Ascending aorta (tissue), 2 donors: ENCODE measurements around the gene TMEM247. TPM values are rescaled to one million over a fixed set of nuclear protein-coding genes. Genes with fewer than 3 reads are reported as not detected.
A peak's percentile ranks its signal among the peaks of the same experiment; 100 is the strongest.

Experiments
- DNase-seq, 2 donors: peaks; one replicate each; pipeline ENCODE4 v3.0.0-alpha.2; 2019; ENCODE audit warnings: low spot score in 2 of 2
- H3K27ac ChIP-seq, 2 donors: fragments of 200-600 bp; sonication (generic); one replicate each; pipeline ENCODE4 v1.5.1; 2016 to 2017; ENCODE audit warnings: mild to moderate bottlenecking in 1 of 2
- H3K27me3 ChIP-seq: fragments of 200-600 bp; sonication (generic); one replicate; pipeline ENCODE4 v1.5.1; 2017
- H3K36me3 ChIP-seq, 2 donors: fragments of 200-600 bp; sonication (generic); one replicate each; pipeline ENCODE4 v1.5.1; 2016
- H3K4me1 ChIP-seq, 2 donors: fragments of 200-600 bp; sonication (generic); one replicate each; pipeline ENCODE4 v1.5.1; 2016 to 2017; ENCODE audit warnings: mild to moderate bottlenecking in 1 of 2
- H3K4me3 ChIP-seq, 2 donors: fragments of 200-600 bp; sonication (generic); one replicate each; pipeline ENCODE4 v1.5.1; 2016 to 2017; ENCODE audit warnings: mild to moderate bottlenecking in 1 of 2
- H3K9me3 ChIP-seq, 2 donors: fragments of 200-600 bp; sonication (generic); one replicate each; pipeline ENCODE4 v1.5.1; 2016
- intact Hi-C: fragments of 100-400 bp; cut with DNase I; formaldehyde crosslinking; loops from one replicate; pipeline ENCODE4 v1.15.1; 2023
- total RNA-seq: library from RNA; depleted of rRNA; stranded (reverse); fragments of >200 nt; gene quantifications from one replicate; pipeline ENCODE4 v1.1.0, GENCODE V29; 2016
- TF ChIP-seq, protein P1 (sequence below), 3 experiments: fragments of 200-600 bp in 2 of 3; fragments of 450-650 bp in 1 of 3; sonication (generic) in 2 of 3; IDR thresholded peaks; one replicate each; pipeline ENCODE4 v1.5.1; 2016 to 2019; ENCODE audit warnings: antibody characterized with exemption in 3 of 3, mild to moderate bottlenecking in 1 of 3, moderate library complexity in 1 of 3

Gene TMEM247
- total RNA-seq, 1 donor from 2014 or later, result not detected

DNA sequence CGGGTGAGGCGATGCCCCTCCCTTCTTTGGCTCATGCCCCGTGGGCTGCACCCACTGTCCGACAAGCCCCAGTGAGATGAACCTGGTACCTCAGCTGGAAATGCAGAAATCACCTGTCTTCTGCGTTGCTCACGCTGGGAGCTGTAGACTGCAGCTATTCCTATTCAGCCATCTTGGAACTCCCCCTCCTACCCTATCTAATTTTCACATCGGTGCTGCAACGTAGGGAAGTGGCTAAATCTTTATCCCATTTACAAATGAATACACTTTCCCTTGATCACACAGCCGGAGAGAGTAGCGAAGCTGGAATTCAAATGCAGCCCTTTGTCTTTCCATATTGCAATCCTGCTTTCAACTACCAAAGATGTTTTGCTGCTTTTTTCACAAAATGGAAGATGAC lies 1.4 kb upstream of the TMEM247 start:
- no peak overlapping the region for H3K27ac ChIP-seq
- no peak for DNase-seq
- H3K4me1 ChIP-seq, result no peaks in the 10 kb centered on the region
- no peaks in the 10 kb centered on the region for H3K9me3 ChIP-seq
- H3K36me3 ChIP-seq, result no peaks in the 10 kb centered on the region
- no peak overlapping the region for H3K4me3 ChIP-seq
- TF ChIP-seq, protein P1, sequence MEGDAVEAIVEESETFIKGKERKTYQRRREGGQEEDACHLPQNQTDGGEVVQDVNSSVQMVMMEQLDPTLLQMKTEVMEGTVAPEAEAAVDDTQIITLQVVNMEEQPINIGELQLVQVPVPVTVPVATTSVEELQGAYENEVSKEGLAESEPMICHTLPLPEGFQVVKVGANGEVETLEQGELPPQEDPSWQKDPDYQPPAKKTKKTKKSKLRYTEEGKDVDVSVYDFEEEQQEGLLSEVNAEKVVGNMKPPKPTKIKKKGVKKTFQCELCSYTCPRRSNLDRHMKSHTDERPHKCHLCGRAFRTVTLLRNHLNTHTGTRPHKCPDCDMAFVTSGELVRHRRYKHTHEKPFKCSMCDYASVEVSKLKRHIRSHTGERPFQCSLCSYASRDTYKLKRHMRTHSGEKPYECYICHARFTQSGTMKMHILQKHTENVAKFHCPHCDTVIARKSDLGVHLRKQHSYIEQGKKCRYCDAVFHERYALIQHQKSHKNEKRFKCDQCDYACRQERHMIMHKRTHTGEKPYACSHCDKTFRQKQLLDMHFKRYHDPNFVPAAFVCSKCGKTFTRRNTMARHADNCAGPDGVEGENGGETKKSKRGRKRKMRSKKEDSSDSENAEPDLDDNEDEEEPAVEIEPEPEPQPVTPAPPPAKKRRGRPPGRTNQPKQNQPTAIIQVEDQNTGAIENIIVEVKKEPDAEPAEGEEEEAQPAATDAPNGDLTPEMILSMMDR (IDR thresholded peaks at IDR 0.05), result no peak
- intact Hi-C loops, result no loop called here
- no peaks in the 10 kb centered on the region for H3K27me3 ChIP-seq

DNA sequence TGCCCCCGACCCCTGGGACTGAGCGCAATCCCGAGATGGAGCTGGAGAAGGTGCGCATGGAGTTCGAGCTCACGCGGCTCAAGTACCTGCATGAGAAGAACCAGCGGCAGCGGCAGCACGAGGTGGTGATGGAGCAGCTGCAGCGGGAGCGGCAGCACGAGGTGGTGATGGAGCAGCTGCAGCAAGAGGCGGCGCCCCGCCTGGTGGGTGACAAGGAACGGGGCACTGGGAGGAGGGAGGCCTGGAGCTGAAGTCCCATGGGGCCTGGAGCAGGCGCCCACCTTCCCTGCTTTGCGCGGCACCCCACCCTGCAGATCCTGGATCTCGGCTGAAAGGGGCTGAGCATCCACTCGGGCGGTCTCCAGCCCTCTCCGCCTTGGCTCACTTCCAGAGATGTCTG lies 1.2 kb downstream of the TMEM247 start:
- intact Hi-C loops, result no loop called here
- H3K4me1 ChIP-seq, result no peaks in the 10 kb centered on the region
- TF ChIP-seq, protein P1 (IDR thresholded peaks at IDR 0.05), result no peak
- H3K4me3 ChIP-seq, result no peak overlapping the region
- no peak for DNase-seq
- H3K27me3 ChIP-seq, result no peaks in the 10 kb centered on the region
- no peaks in the 10 kb centered on the region for H3K9me3 ChIP-seq
- no peaks in the 10 kb centered on the region for H3K36me3 ChIP-seq
- no peak overlapping the region for H3K27ac ChIP-seq

DNA sequence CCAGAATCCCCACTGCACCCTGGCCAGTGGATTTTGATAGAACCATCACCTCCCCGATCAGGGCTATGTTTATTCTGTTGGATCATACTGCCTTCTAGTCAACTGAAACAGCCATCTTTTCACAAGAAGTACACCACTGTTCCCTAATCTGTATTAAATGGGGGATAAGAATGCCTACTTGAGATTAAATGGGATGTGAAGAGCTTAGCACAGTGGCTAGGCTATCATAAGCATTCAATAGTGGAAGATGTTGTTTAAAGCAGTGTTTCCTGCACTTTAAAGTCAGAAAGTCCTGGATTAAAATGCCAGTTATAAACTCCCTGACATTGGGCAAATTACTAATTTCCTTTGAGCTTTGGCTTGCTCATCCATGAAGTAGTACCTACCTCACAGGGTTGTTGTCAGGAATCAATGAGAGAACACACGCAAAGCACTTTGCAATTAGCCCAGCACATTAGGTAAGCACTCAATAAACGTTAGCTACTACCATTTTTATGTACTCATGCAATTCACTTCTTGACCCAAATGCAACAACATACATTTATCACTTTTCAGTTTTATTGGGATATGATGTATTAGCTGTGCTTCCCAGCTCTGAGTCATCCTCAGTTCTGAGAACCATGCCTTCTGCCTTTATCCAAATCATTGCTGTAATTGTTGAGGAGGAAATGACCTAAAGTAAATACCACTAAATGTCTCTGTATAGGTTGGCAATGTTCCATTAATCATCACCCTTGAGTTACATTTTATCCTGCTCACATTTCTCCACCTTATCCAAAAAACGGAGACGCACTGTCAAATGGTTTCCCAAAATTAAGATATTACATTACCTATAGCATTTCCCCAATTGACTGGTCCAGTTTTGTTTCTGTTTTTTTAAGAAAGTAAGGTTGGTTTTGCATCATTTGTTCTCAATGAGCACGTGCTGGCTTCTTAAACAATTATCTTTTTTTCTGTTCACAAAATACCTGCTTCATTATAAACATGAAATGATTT lies 2.1 kb downstream of the TMEM247 start:
- DNase-seq, result peak in 1 of 2 donors; percentile 7
- TF ChIP-seq, protein P1 (IDR thresholded peaks at IDR 0.05), result no peak
- Histone ChIP-seq H3K36me3 (no peaks in the 10 kb centered on the region), H3K4me3 (no peak overlapping the region), H3K27ac (no peak overlapping the region), H3K4me1 (no peaks in the 10 kb centered on the region), H3K27me3 (no peaks in the 10 kb centered on the region), H3K9me3 (no peaks in the 10 kb centered on the region)
- intact Hi-C loops, result no loop called here

GRCh38 chr2:46482490-46482889 lies 3.1 kb downstream of the TMEM247 start:
- H3K9me3 ChIP-seq, result no peaks in the 10 kb centered on the region
- no peak overlapping the region for H3K27ac ChIP-seq
- no peaks in the 10 kb centered on the region for H3K36me3 ChIP-seq
- TF ChIP-seq, protein P1 (IDR thresholded peaks at IDR 0.05), result no peak
- peaks cover 0 to 2% of the 10 kb centered on the region in 2 donors for H3K4me1 ChIP-seq
- peak in 1 of 2 donors; percentile 15 for DNase-seq
- intact Hi-C loops, result no loop called here
- no peak overlapping the region for H3K4me3 ChIP-seq
- H3K27me3 ChIP-seq, result no peaks in the 10 kb centered on the region

GRCh38 chr2:46485002-46485401 lies 5.6 kb downstream of the TMEM247 start:
- Histone ChIP-seq H3K9me3 (no peaks in the 10 kb centered on the region), H3K27me3 (no peaks in the 10 kb centered on the region), H3K27ac (no peak overlapping the region), H3K4me3 (no peak overlapping the region), H3K36me3 (no peaks in the 10 kb centered on the region), H3K4me1 (peaks cover 0 to 14% of the 10 kb centered on the region in 2 donors)
- peak in 1 of 2 donors; percentile 30 for DNase-seq
- intact Hi-C loops, result no loop called here
- TF ChIP-seq, protein P1 (IDR thresholded peaks at IDR 0.05), result no peak
